ENCODE measurements around the gene CDKN1C.

DNA sequence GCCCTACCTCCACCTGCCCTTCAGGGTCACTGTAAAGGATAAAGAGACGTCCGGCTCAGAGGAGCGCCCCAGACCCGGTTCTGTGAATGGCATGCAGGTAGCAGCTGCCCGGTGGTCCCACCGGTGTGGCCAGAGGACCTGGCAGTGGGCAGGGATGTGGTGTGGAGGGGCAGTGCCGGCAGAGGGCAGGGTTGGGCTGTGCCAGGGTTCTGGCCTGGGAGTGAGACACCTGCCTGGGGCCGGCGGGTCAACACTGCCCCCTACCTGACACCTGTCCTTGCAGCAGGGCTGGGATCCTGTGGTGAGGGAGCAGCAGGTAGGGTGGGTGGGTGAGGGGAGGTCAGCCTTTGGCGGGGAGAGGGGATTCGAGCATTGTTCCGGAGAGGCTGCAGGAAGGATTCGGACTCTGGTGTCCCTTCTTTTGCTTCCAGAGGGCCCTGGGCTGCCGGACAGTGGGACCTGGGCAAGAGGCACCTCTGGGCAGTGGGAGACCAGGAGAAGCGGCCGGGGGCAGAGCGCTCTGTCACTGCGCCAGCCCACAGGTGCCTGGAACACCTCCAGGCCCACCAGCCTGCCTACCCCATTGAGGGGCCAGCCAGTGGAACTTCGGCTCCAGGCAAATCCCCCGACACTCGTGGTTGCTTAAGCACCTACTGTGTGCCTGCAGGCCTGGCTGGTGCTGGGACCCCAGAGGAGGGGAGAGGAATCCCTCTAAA is 45.3 kb upstream of the CDKN1C start:
- TF ChIP-seq, protein P1, sequence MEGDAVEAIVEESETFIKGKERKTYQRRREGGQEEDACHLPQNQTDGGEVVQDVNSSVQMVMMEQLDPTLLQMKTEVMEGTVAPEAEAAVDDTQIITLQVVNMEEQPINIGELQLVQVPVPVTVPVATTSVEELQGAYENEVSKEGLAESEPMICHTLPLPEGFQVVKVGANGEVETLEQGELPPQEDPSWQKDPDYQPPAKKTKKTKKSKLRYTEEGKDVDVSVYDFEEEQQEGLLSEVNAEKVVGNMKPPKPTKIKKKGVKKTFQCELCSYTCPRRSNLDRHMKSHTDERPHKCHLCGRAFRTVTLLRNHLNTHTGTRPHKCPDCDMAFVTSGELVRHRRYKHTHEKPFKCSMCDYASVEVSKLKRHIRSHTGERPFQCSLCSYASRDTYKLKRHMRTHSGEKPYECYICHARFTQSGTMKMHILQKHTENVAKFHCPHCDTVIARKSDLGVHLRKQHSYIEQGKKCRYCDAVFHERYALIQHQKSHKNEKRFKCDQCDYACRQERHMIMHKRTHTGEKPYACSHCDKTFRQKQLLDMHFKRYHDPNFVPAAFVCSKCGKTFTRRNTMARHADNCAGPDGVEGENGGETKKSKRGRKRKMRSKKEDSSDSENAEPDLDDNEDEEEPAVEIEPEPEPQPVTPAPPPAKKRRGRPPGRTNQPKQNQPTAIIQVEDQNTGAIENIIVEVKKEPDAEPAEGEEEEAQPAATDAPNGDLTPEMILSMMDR (IDR thresholded peaks at IDR 0.05), result peak in 2 of 3 experiments; percentile 38 to 46
- peak in 1 of 2 donors; percentile 10 for TF ChIP-seq POLR2AphosphoS5 (IDR thresholded peaks at IDR 0.05; ENCODE audit: insufficient read depth in 1 of 2, low read depth in 1 of 2)
